ENCODE data around the gene ALAS1.

Gene ALAS1

DNA sequence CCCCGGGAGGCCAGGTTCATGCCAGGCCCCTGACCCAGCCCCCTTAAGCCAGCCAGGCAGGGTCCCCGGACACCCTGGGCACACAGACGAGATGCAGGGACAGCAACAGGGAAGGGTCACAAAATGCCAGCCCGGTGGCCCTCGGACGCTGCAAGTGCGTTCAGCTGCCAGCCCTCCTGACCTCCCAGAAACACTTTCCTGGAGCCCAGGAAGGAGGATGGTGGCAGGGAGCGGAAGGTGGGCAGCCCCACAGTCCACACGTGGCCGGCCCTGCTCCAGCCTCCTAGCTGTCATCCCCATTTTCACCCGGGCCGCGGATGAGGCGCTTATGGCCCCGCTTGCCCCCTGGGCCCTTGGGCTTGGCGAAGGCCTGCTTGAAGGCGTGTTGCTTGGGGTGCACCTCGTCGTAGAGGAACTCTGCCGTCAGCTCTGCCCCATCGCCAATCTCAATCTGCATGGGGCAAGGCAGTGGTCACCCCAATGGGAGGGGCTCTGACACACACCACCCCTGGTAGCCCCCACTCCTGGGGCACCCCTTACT lies 30.9 kb downstream of the ALAS1 start:
- in situ Hi-C loops (cut with HindIII; ENCODE audit: low sequenced_read_pairs): no loop called here
- no peak for DNase-seq (ENCODE audit: low read depth, low spot score)
- H3K4me3 ChIP-seq (ENCODE audit: low read depth, low read length): no peak overlapping the region
- TF ChIP-seq, protein P1, sequence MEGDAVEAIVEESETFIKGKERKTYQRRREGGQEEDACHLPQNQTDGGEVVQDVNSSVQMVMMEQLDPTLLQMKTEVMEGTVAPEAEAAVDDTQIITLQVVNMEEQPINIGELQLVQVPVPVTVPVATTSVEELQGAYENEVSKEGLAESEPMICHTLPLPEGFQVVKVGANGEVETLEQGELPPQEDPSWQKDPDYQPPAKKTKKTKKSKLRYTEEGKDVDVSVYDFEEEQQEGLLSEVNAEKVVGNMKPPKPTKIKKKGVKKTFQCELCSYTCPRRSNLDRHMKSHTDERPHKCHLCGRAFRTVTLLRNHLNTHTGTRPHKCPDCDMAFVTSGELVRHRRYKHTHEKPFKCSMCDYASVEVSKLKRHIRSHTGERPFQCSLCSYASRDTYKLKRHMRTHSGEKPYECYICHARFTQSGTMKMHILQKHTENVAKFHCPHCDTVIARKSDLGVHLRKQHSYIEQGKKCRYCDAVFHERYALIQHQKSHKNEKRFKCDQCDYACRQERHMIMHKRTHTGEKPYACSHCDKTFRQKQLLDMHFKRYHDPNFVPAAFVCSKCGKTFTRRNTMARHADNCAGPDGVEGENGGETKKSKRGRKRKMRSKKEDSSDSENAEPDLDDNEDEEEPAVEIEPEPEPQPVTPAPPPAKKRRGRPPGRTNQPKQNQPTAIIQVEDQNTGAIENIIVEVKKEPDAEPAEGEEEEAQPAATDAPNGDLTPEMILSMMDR (IDR thresholded peaks at IDR 0.05; ENCODE audit: low read depth, low read length): no peak

DNA sequence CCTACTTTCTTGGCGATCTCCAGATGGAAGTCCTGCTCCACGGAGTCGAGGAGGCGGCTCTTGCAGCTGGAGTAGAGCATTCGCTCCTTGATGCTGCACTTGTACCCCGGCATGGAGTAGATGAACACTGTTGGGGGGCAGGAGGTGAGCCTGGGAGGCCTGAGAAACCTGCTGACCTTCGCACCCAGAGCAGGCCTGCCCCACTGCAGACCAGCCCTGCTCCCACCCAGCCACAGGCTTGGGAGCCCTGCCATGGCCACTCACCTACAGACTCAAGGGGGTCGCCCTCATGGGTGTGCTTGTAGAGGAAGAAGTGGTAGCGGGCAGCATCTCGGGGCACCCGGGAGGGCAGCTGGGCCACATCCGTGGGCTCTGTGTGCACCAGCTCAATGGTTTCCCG lies 31.7 kb downstream of the ALAS1 start:
- TF ChIP-seq, protein P1 (IDR thresholded peaks at IDR 0.05; ENCODE audit: low read depth, low read length): no peak
- DNase-seq (ENCODE audit: low read depth, low spot score): no peak
- H3K4me3 ChIP-seq (ENCODE audit: low read depth, low read length): no peak overlapping the region
- in situ Hi-C loops (cut with HindIII; ENCODE audit: low sequenced_read_pairs): no loop called here

DNA sequence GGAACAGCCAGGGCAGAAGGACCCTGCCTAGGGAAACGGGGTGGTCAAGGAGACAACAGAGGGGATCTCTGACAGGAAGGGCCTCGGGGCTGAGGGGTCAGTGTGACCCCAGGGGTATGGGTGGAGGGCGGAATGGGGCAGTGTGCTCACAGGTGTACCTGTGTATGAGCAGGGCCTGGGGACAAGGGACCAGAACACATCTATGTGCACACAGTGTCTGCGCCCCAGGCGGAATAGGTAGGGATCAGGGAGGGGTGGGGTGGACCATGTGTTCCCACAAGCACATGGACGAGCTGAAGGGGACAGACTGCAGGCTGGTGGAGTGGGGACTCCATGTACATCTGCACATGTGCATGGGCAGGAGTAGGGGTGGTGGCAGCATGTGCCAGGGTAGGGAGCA lies 32.5 kb downstream of the ALAS1 start:
- H3K4me3 ChIP-seq (ENCODE audit: low read depth, low read length): no peak overlapping the region
- TF ChIP-seq, protein P1 (IDR thresholded peaks at IDR 0.05; ENCODE audit: low read depth, low read length): no peak
- no peak for DNase-seq (ENCODE audit: low read depth, low spot score)
- in situ Hi-C loops (cut with HindIII; ENCODE audit: low sequenced_read_pairs): no loop called here

DNA sequence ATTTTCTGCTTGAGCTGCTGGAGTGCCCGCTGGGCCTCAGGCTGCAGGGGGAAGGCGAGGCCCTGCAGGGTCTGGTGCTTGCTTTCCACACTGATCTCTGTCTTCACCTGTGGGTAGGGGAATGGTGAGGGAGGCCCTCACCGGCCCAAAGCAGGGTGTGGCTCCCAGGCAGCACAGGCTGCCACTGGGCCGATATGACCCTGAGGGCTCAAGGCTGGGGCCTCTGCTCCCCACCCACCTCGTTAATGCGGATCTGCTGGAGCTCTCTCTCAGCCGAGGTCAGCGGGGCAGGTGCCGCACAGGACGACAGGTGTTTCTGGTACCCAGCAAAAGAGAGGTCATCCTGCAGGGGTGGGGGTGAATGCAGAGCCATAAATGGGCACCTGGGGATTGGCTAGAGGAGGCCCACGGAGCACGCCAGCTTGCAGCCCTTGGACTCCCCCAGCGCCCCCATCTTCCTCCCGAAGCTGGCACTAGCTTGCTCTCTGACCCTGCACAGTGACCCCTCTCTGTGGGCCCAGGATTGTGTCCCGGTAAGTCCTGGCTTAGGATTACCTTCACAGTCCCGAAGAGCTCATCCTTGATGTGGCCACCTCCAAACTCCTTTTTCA lies 33.0 kb downstream of the ALAS1 start:
- H3K4me3 ChIP-seq (ENCODE audit: low read depth, low read length): no peak overlapping the region
- no peak for DNase-seq (ENCODE audit: low read depth, low spot score)
- TF ChIP-seq, protein P1 (IDR thresholded peaks at IDR 0.05; ENCODE audit: low read depth, low read length): no peak
- in situ Hi-C loops (cut with HindIII; ENCODE audit: low sequenced_read_pairs): no loop called here

DNA sequence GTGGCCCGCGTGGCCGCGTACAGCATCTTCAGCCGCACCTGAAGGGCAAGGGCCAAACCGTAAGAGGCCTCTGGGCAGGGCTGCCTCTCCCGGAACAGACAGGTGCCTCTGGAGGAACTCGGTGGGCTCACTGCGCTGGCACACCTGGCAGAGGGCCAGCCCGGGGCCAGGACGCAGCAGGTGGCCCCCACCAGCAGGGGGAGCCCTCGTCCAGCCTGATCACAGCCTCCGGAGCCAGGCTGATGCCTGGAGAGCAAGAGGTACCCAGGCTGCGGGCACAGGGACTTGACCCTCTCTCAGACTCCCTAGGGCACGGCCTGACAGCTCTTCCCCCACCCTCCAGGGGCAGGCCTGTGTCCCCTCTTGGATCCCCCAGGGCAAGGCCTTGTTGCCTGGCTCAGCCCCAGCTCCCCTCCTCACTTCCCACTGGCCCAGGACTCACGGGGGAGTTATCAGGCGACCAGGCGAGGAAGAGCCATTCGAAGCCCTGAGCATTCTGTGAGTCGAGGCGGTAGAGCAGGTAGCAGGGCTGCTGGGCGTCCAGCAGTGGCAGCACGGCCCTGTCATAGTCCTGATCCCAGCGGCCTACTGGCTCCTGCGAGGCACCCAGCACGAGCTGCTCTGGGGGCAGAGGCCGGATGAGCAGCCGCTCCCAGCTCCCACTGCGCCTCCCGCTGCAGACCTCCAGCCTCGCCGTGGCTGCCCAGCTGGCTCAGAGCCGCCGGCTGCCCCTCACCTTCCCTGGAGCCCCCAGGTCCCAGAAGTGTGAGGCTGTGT lies 33.7 kb downstream of the ALAS1 start:
- in situ Hi-C loops (cut with HindIII; ENCODE audit: low sequenced_read_pairs): no loop called here
- no peak overlapping the region for H3K4me3 ChIP-seq (ENCODE audit: low read depth, low read length)
- TF ChIP-seq, protein P1 (IDR thresholded peaks at IDR 0.05; ENCODE audit: low read depth, low read length): peak; percentile 67
- no peak for DNase-seq (ENCODE audit: low read depth, low spot score)

DNA sequence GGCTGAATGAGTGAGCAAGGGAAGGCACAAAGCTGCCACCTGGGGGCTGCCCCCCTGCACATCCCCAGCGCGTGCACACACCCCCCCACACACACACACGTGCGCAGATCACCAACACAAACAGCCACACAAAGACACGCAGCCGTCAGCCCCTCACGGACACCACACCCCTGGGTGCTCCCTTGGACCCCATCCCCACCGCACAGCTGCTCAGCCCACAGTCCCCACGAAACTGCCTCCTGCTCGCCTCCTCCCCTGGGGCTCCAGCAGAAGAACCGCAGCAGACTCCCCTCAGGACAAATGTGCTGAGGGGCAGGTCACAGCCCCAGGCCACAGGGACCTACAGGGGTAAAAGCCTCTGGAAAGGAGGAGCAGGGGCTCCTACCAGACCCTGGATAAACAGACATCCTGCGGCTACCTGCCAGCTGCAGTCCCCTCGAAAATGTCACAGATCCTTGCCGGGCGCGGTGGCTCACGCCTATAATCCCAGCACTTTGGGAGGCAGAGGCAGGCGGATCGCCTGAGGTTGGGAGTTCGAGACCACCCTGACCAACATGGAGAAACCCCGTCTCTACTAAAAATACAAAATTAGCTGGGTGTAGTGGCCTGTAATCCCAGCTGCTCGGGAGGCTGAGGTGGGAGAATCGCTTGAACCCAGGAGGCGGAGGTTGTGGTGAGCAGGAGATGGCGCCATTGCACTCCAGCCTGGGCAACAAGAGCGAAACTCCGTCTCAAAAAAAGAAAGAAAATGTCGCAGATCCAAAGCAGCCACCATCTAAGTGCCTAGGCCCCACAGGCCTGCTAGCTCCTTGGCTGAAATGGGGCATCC lies 34.5 kb downstream of the ALAS1 start:
- in situ Hi-C loops (cut with HindIII; ENCODE audit: low sequenced_read_pairs): no loop called here
- DNase-seq (ENCODE audit: low read depth, low spot score): no peak
- TF ChIP-seq, protein P1 (IDR thresholded peaks at IDR 0.05; ENCODE audit: low read depth, low read length): peak; percentile 23
- H3K4me3 ChIP-seq (ENCODE audit: low read depth, low read length): no peak overlapping the region
